NOMO-1 treated with DMSO at 0.1 percent for 48 hours (cell line): ENCODE data around the gene USP5.
A peak's percentile ranks its signal among the peaks of the same experiment; 100 is the strongest.
"Not testable (repeated sequence)": the region's sequence is repeated elsewhere in the genome, so short reads cannot be mapped to it uniquely, and the experiment has no call there.

Experiments
- DNase-seq: peaks from one replicate; lab custom pipeline; 2025; ENCODE audit not compliant: unreplicated experiment; lab: John Stamatoyannopoulos, UW

The USP5 gene

DNA sequence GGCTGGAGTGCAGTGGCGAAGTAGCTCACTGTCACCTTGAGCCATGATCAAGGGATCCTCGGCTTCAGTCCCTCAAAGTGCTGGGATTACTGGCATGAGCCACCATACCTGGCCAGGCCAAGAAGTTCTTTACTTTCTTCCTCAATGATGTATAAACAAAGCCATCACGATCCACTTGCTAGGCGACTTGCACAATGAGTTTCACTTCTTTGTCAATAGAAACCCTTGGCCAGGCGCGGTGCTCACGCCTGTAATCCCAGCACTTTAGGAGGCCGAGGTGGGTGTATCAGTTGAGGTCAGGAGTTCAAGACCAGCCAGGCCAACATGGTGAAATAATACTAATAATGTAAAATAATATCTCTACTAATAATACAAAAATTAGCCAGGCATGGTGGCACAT, 35.5 kb downstream of the USP5 start:
- DNase-seq: peak; percentile 80

DNA sequence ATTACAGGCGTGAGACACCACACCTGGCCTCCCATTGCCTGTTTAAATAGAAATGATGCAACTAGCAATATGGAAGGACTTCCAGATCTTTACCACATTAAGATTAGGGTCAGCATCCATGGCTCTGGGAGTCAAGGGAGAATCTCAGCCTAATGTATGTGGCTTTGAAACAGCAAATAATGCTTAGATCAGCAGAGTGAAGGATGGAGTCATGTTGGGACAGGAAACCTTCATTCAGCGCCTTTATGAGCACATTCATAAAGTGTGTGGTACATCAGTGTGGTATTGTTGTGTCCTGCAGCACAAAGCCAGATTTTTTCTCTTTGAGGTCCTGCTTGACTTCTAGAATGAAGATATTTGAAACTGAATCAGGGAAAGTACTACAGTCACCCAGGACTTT, 36.4 kb downstream of the USP5 start:
- DNase-seq: no peak

DNA sequence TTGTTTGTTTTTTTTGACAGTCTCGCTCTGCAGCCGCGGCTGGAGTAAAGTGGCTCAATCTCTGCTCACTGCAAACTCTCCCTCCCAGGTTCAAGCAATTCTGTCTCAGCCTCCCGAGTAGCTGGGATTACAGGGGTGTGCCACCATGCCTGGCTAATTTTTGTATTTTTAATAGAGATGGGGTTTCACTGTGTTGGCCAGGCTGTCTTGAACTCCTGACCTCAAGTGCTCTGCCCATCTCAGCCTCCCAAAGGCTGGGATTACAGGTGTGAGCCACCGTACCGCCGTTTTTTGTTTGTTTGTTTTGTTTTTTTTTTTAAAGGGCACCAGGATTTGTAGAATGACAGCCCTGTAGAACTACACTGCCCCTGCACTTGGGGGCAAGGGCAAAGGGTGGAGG, 36.8 kb downstream of the USP5 start:
- not testable (repeated sequence) for DNase-seq

DNA sequence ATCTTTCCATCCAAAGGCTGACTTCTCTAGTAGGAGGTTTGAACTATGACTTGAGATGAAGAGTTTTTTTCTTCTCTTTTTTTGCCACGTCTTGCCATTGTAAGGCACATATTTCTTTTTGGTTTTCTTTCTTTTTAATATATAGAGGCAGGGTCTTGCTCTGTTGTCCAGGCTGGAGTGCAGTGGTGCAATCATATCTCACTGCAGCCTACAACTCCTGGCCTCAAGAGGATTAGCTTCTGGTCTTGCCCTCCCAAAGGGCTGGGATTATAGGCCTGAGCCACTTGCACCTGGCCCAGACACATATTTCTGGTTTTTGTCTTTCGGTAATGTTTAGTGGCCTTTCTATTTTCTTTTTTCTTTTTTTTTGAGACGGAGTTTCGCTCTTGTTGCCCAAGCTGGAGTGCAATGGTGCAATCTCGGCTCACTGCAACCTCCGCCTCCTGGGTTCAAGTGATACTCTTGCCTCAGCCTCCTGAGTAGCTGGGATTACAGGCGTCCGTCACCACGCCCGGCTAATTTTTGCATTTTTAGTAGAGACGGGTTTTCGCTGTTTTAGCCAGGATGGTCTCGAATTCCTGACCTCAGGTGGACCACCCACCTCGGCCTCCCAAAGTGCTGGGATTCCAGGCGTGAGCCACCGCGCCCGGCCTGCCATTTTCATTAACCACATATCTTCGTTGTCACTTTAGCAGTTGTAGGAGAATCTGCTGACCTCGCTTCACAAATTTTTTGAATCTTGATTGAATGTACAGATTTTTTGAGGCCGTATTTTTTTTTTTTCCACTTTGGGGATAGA, 38.0 kb downstream of the USP5 start:
- DNase-seq: not testable (repeated sequence)

DNA sequence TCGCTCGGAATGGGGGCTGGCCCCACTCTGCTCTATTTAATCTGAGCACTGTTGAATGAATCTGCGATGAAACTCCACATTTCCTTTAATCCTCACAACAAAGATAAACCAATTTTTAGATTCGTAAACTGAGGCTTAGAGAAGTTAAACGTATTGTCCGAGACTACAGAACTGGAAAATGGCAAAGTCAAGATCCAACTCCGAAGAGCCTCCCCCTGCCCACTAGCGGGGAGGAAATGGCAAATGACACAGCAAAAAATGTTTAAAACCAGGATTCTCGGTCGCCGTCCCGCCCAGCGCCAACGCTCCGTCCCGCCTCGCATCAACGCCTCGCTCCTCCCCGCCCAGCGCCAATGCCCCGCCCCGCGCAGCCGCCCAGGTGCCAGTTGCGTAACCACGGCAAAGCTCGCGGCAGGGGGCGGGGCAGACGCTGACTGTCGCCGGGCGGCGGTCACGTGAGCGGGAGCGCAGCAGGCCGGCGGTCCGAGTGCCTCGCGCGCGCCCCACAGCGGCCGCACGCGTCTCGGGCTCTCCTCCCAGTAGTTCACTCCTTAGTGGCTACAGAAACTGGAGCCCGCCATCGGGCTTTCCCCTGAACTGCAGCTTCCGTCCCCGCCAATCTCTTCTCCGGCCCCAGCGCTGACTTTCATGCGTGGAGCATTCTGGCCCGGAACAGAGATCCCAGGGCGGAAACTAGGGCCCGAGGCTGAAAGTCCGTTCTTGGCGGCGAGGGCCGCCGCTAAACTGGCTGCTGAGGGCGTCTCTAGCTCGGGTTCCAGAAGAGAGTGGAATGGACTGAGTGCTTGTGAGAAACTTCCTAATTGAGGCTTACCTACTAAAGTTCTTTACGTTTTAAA, 39.1 kb downstream of the USP5 start:
- DNase-seq: peak; percentile 98

DNA sequence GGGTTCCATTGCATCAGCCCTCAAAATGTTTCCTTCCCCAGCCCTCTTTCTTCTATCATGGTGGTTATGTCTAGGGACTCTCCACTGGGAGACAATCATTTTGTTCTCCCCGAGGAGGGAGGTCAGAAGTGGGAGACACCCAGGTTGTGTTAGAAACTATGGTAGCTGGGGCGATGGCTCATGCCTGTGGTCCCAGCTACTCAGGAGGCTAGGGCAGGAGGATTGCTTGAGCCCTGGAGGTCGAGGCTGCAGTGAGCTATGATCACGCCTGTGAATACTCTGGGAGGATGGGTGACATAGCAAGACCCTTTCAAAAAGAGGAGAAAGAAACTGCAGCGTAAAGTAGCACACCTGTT, 39.7 kb downstream of the USP5 start:
- DNase-seq: no peak

DNA sequence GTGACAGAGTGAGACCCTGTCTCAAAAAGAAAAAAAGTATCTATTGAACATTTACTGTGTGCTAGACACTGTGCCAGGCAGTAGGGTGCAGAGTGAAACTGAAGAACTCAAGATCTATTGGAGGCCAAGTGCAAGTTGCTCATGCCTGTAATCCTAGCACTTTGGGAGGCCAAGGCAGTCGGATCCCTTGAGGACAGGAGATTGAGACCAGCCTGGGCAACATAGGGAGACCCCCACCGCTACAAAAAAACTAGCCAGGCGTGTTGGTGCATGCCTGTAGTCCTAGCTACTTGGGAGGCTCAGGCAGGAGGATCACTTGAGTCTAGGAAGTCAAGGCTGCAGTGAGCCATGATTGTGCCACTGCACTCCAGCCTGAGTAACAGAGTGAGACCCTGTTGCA, 40.7 kb downstream of the USP5 start:
- not testable (repeated sequence) for DNase-seq

DNA sequence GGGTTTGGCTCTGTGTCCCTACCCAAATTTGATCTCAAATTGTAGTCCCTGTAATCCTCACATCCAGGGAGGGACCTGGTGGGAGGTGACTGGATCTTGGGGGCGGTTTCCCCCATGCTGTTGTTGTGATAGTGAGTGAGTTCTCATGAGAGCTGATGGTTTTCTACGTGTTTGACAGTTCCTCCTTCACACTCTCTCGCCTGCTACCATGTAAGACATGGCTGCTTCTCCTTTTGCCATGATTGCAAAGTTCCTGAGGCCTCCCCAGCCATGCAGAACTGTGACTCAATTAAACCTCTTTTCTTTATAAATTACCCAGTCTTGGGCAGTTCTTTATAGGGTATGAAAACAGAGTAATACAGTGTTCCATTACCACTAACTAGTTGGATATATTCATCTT, 42.4 kb downstream of the USP5 start:
- no peak for DNase-seq

DNA sequence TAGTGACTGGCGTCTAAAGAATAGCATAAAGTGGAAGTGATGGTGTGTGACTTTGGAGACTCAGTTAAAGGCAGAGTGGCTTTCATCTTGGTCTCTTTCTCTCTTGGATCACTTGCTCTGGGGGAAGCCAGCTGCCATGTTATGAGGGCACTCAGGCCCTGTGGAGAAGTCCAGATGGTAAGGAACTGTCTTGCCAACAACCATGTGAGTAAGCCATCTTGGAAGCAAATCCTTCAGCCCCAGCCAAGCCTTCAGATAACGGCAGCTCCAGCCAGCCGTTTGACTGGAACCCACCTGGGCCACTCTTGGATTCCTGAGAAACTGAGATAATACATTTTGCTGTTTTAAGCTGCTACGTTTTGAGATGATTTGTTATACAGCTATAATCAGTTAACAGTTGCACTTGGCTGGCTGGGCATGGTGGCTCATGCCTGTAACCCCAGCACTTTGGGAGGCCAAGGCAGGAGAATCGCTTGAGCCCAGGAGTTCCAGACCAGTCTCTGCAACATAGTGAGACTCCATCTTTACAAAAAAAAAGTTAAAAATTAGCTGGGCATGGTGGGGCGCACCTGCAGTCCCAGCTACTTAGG, 45.0 kb downstream of the USP5 start:
- DNase-seq: no peak

DNA sequence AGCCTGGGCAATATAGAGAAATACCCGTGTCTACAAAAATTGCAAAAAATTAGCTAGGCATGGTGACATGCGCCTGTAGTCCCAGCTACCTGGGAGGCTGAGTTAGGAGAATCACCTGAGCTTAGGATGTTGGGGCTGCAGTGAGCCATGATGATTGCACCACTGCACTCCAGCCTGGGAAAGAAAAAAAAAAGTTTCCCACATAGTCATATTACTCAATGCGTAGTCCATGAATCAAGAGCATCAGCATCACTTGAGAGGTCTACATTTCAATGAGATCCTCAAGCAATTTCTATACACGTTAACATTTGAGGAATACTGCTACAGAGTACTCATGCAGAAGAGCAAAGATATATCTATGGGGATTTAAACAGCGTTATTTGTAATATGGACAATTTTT, 47.5 kb downstream of the USP5 start:
- DNase-seq: no peak

DNA sequence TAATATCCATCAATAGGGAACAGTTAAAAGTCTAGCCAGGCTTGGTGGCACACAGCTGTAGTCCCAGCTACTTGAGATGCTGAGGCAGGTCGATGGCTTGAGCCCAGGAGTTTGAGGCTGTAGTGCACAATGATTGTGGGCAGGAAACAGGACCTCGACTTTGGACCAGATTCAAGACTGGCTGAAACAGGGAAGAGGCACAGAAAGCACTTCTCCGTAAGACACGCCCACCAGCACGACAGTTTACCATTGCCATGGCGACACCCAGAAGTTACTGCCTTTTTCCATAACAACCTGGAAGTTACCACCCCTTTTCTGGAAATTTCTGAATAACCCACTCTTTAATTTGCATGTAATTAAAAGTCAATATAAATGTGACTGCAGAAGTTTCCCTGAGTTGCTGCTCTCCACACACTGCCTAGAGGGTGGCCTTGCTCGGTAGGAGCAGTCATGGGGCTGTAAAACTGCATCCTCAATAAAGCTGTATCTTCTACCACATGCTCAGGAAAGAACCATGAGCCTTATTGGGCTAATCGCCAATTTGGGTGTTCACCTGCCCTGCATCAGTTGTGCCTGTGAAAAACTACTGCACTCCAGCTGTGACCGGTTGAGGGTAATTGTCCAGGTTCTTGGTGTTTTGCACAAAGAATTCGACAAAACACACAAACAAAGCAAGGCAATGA, 48.0 kb downstream of the USP5 start:
- peak; percentile 59 for DNase-seq

DNA sequence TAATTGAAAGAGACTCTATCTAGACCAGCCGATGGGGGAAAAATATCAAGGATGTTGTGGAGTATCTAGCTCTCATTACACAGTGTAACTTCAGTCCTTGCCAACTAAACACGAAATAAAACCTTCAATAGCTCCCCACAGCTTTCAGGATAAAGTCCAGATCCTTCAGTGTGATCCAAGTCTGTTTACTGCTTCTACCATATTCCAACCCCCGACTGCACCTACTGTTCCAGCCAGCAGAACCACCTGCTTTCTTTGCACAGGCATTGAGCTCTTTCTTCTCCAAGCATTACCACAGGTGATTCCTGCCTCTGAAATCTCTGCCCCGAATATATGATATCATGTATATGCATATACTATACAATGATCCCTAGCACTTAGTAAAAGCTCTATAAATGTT, 50.5 kb downstream of the USP5 start:
- no peak for DNase-seq

DNA sequence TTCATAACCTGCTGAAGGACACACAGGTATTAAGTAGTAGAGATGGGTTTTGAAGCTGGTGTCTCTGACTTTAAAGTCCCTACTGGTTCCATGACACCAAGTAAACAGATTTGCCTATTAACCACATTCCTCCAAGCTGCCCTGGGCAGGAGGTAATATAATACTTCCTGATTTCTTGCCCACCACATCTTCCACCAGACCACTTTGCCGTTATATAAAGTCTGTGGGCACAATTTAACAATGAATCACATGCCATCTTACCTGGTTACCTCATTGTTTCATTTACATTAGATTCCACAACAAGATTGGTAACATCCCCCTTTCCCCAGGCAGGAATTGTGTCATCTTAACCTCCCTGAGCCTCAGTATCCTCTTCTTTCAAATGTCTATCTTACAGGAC, 51.8 kb downstream of the USP5 start:
- DNase-seq: peak; percentile 9

DNA sequence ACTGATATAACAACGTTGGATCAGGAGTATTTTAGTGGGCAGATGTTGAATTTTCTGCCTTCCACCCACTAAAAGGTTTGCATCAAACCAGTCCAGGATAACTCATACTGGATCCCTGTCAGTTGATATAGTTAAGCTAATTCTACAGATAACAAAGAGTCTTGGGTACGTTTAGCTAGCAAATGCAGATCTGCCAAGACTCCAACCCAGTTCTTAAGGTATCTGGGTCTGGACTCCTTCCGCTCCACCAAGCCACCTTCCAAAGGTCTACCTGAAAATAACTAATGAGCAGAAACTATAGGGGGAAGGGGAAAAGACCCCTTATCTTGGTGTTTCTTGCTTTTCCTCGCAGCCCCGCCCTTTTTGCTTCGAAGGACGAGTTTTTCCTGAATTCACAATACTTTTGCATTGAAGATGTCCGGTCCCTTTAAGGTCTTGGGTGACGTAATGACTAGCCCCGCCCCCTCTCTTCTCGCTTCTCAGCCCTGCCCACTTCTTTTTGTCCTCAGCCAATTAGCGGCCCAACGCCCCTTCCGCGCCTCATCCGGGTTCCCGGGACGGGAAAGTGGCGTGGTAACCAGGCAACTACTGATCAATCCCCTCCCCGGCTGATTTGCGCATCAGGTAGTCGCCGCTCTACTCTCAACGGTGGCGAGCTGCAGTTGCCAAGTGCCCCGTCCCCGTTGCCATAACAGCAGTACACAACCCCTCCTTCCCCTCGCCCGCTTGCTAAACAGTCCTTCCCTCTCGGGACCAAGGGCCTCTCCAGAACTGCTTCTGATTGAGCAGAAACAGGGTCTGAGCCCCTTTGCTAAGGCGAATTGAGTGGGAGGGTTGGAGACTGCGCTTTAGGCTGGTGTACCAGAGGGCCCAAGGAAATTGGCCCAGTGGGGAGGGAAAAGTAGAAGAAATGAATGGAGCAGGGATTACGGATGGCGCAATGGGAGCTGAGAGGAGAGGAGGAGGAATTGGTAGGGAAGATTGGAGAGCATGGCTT, 52.6 kb downstream of the USP5 start, which contains the start of gene LRRC23:
Gene LRRC23 (plus strand): TSS at position 543 of the 997 bp plus-strand sequence. CDS start 812 bp downstream, outside the sequence.
- peak; percentile 97 for DNase-seq

DNA sequence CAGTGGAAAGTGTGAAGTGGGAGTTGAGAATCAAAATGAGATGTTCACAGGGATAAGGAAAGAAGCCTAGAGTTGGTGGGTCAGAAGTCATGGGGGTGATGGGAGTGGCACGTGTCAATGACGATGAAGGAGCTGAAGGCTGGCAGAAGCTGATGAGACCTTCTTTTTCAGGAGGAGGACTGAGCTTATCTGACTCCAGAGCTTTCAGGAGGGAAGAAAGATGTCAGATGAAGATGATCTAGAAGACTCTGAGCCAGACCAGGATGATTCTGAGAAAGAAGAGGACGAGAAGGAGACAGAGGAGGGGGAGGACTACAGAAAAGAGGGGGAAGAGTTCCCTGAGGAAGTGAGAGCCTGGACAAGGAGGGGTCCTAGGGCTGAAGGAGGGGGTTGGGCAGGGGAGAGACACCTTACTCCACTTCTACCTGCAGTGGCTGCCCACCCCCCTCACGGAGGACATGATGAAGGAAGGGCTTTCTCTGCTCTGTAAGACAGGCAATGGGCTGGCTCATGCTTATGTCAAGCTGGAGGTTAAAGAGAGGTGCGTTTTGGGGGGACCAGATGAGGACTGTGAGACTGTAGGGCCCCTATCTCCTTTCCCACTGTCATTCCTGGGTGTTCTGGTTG, 53.6 kb downstream of the USP5 start:
- DNase-seq: no peak

DNA sequence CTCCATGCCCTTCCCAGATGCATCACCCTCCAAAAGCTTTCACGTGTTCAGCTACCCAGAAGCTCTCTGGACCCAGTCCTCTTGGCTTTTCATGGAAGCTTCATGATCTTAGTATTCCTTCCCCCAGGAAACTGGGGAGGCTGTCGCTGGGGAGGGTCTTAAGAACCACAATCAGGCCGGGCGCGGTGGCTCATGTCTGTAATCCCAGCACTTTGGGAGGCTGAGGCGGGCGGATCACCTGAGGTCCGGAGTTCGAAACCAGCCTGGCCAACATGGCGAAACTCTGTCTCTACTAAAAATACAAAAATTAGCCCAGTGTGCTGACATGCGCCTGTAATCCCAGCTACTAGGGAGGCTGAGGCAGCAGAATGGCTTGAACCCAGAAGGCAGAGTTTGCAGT, 56.2 kb downstream of the USP5 start:
- not testable (repeated sequence) for DNase-seq

DNA sequence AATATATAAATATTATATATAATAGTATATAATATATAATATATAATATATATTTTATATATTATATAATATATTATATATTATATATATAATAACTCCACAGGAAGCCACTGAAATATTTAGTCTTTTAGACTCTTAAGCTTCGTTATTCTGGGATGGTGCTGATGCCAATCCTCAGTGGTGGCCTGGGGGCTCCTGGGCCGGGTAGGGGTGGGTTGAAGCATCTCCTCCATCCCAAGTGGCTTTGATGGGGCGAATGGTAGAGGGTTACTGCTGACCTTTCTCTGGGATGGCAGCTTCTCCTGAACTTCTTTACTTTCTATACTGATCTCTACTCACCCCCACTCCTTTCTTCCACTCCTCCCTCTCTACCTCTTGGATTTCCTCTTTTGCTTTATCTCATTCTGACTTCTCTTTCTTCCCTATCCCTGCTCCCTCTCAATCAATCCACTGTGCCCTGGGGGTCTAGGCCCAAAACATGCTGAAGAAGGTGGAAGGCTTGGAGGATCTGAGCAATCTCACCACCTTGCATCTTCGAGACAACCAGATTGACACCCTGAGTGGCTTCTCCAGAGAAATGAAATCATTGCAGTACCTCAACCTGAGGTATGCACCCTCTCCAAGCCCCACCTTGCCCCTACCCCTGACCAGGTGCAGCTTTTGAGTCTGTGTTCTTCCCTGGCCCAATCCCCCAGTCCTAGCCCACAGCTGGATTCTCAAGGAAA, 57.6 kb downstream of the USP5 start:
- peak; percentile 21 for DNase-seq

DNA sequence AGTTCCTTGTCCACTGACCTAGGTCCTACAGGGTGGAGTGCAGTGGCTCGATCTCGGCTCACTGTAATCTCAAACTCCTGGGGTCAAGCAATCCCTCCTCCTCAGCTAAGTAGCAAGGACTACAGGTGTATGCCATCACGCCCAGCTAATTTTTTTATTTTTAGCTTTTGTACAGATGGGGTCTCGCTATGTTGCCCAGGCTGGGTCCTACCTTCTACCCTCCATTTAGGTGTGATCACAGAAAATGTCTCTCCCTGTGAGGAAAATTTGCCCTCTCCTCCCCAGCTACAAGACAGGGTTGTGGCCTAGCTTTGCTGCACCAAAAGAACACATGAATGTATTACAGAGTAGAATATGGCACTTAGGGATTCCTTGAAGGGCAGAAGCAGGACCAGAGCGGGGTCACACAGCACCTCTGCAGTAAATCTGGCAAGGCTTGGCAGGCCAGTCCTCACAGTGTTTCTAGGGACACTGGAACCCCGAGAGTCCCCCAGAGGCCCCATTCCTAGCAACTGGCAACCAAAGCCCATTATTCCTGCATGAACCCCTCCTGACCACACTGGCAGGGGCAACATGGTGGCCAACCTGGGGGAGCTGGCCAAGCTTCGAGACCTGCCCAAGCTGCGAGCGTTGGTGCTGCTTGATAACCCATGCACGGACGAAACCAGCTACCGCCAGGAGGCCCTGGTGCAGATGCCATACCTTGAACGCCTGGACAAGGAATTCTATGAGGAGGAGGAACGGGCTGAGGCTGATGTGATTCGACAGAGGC, 60.4 kb downstream of the USP5 start:
- no peak for DNase-seq
